Gastroesophageal sphincter (tissue), 4 donors: Measurements from ENCODE around the gene DHX34. TPM values are rescaled to one million over a fixed set of nuclear protein-coding genes. Genes with fewer than 3 reads are reported as not detected.
"Not testable (repeated sequence)": the region's sequence is repeated elsewhere in the genome, so short reads cannot be mapped to it uniquely, and the experiment has no call there.

Experiments
- ATAC-seq: fragments of 150-250 bp; one replicate; pipeline ENCODE4 v1.9.1; 2016; ENCODE audit warnings: mild to moderate bottlenecking, moderate library complexity
- H3K27ac ChIP-seq, 4 donors: fragments of 200-600 bp; sonication (generic) in 3 of 4; 1 replicate in 3 of 4; 2 replicates in 1 of 4; pipeline ENCODE4 v1.5.1; 2016 to 2019
- H3K27me3 ChIP-seq: fragments of 200-600 bp; sonication (generic); one replicate; pipeline ENCODE4 v1.5.1; 2019
- H3K36me3 ChIP-seq, 2 donors: fragments of 200-600 bp; sonication (generic); one replicate each; pipeline ENCODE4 v1.5.1; 2019; ENCODE audit warnings: control low read depth in 1 of 2
- H3K4me1 ChIP-seq, 3 donors: fragments of 200-600 bp; sonication (generic); 1 replicate in 2 of 3; 2 replicates in 1 of 3; pipeline ENCODE4 v1.5.1; 2016 to 2019; ENCODE audit warnings: control low read depth in 2 of 3
- H3K4me3 ChIP-seq, 2 donors: fragments of 200-600 bp; sonication (generic); one replicate each; pipeline ENCODE4 v1.5.1; 2019; ENCODE audit warnings: mild to moderate bottlenecking in 1 of 2, moderate library complexity in 1 of 2
- H3K9me3 ChIP-seq, 3 donors: fragments of 200-600 bp; sonication (generic); one replicate each; pipeline ENCODE4 v1.5.1; 2017 to 2019; ENCODE audit warnings: control low read depth in 2 of 3
- EP300 ChIP-seq: sonication (generic); formaldehyde crosslinking; IDR thresholded peaks from one replicate; pipeline ENCODE4 v1.6.1; 2017; ENCODE audit warnings: antibody characterized with exemption, mild to moderate bottlenecking
- POLR2A ChIP-seq, 2 donors: fragments of 450-650 bp; IDR thresholded peaks; one replicate each; pipeline ENCODE4 v1.6.1; 2017; ENCODE audit warnings: antibody characterized with exemption in 2 of 2, mild to moderate bottlenecking in 2 of 2, moderate library complexity in 1 of 2
- POLR2AphosphoS5 ChIP-seq: sonication (generic); formaldehyde crosslinking; IDR thresholded peaks from one replicate; pipeline ENCODE4 v1.6.1; 2017; ENCODE audit warnings: antibody characterized with exemption
- WGBS, 2 donors: methylation state at CpG; one replicate each; pipeline ENCODE4 v1.1.5; 2018; ENCODE audit warnings: low coverage in 1 of 2; 5-methylcytosine and 5-hydroxymethylcytosine counted together
- total RNA-seq, 4 donors: library from RNA; depleted of rRNA; stranded (reverse); fragments of >200 nt; gene quantifications; one replicate each; pipeline ENCODE4 v1.1.0, GENCODE V29; 2016
- TF ChIP-seq, protein P1 (sequence below), 4 experiments: fragments of 200-600 bp in 2 of 4; fragments of 450-650 bp in 2 of 4; sonication (generic) in 1 of 4; IDR thresholded peaks; one replicate each; pipeline ENCODE4 v1.5.1; 2017 to 2019; ENCODE audit warnings: antibody characterized with exemption in 4 of 4, mild to moderate bottlenecking in 2 of 4, moderate library complexity in 2 of 4

The DHX34 gene
- total RNA-seq, 4 donors from 2014 or later: 8.7 to 16.0 (median 12.3) TPM

DNA sequence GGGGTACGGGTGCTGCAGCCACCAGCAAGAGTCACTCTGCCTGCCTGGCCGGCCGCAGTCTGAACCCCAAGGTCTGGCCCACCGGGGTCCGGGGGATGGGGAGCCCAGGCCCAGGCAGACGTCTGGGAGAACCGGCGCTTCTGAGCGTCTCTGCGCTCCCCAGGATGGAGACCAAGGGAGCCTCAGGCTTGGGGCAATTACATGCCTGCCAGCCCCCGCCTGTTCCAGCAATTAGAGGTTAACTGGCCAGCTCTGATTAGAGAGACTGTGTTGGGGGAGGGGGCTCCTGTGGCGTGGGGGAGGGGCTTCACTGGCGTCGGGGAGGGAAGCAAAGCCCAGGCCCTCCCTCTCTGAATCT is 58.3 kb downstream of the DHX34 start:
- Histone ChIP-seq H3K4me1 (peaks cover 0 to 11% (median 0%) of the 10 kb centered on the region in 3 donors), H3K27ac (no peak overlapping the region), H3K4me3 (no peak overlapping the region), H3K9me3 (no peaks in the 10 kb centered on the region), H3K36me3 (peaks cover 0 to 10% of the 10 kb centered on the region in 2 donors), H3K27me3 (peaks cover 24% of the 10 kb centered on the region)
- TF ChIP-seq EP300 (no peak), POLR2A (IDR thresholded peaks at IDR 0.05) (no peak), POLR2AphosphoS5 (no peak)
- TF ChIP-seq, protein P1, sequence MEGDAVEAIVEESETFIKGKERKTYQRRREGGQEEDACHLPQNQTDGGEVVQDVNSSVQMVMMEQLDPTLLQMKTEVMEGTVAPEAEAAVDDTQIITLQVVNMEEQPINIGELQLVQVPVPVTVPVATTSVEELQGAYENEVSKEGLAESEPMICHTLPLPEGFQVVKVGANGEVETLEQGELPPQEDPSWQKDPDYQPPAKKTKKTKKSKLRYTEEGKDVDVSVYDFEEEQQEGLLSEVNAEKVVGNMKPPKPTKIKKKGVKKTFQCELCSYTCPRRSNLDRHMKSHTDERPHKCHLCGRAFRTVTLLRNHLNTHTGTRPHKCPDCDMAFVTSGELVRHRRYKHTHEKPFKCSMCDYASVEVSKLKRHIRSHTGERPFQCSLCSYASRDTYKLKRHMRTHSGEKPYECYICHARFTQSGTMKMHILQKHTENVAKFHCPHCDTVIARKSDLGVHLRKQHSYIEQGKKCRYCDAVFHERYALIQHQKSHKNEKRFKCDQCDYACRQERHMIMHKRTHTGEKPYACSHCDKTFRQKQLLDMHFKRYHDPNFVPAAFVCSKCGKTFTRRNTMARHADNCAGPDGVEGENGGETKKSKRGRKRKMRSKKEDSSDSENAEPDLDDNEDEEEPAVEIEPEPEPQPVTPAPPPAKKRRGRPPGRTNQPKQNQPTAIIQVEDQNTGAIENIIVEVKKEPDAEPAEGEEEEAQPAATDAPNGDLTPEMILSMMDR (IDR thresholded peaks at IDR 0.05): no peak
- no peak for ATAC-seq
- no CpG with 5 or more reads among the region's 14 CpGs for WGBS, 2 donors

DNA sequence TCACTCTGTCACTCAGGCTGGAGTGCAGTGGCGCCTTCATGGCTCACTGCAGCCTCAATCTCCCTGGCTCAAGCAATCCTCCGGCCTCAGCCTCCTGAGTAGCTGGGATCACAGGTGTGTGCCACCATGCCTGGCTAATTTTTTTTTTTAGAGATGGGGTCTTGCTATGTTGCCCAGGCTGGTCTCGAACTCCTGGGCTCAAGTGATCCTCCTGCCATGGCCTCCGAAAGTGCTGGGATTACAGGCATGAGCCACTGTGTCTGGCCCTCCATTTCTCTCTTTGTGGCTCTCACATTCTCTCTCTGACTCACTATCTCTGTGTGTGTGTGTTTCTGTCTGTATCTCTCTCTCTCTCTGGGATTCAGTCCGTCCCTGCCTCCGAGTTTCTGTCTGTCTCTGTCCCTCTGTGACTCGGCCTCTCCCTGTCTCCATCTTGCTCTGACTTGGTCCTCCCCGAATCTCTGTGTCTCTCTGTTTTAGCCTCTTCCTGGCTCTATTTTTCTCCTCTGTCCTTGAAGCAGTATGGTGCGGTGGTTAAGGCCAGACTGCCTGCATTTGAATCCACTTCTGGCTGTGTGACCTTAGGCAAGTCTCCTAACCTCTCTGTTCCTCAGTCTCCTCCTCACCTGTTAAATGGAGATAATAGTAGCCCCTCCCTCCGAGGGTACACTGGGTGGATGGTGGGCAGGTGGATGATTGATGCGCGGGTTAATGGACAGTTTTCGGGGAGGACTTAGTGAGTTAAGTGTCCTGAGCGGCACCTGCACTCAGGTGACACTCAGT is 59.2 kb downstream of the DHX34 start:
- ATAC-seq: no peak
- H3K36me3 ChIP-seq: peaks cover 0 to 14% of the 10 kb centered on the region in 2 donors
- TF ChIP-seq EP300 (no peak), POLR2A (IDR thresholded peaks at IDR 0.05) (no peak), POLR2AphosphoS5 (no peak)
- TF ChIP-seq, protein P1 (IDR thresholded peaks at IDR 0.05): no peak
- H3K27me3 ChIP-seq: peaks cover 22% of the 10 kb centered on the region
- peaks cover 0 to 11% (median 0%) of the 10 kb centered on the region in 3 donors for H3K4me1 ChIP-seq
- no peaks in the 10 kb centered on the region for H3K9me3 ChIP-seq
- 89 to 95% methylated on average over 4 of the region's 14 CpGs for WGBS, 2 donors
- no peak overlapping the region for H3K4me3 ChIP-seq
- no peak overlapping the region for H3K27ac ChIP-seq

DNA sequence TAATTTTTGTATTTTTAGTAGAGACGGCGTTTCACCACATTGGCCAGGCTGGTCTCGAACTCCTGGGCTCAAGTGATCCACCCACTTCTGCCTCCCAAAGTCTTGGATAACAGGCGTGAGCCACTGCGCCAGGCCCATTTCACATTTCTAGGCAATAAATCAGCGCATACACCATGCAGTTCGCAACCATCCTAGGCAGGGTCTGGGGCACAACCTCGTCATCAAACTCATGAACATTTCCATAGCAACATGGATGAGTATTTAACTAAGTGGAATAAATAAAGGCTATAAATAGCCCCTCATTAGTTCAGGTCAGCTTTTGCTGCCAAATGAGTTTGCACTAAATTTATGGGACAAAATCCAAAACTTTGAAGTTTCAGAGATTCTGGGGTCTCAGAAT is 62.0 kb downstream of the DHX34 start:
- WGBS, 2 donors: 50 to 64% methylated on average over 1 to 7 of the region's 8 CpGs

DNA sequence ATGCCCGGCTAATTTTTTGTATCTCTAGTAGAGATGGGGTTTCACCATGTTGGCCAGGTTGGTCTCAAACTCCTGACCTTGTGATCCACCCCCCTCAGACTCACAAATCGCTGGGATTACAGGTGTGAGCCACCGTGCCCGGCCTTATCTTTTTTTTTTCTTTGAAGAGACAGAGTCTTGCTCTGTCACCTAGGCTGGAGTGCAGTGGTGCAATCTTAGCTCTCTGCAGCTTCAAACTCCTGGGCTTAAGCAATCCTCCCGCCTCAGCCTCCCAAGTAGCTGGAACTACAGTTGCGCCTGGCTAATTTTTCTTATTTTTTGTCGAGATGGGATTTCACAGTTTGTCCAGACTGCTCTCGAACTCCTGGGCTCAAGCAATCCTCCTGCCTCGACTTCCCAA is 62.6 kb downstream of the DHX34 start:
- peaks cover 0 to 13% (median 0%) of the 10 kb centered on the region in 3 donors for H3K4me1 ChIP-seq
- H3K27ac ChIP-seq: peak overlapping the region in 1 of 4 donors; percentile 43
- ATAC-seq, H3K4me3 ChIP-seq, H3K9me3 ChIP-seq: not testable (repeated sequence)
- WGBS, 2 donors: 68 to 89% methylated on average over 5 to 9 of the region's 9 CpGs
- H3K27me3 ChIP-seq: peaks cover 23% of the 10 kb centered on the region
- H3K36me3 ChIP-seq: peaks cover 0 to 18% of the 10 kb centered on the region in 2 donors

More for the DNA sequence above, 62.0 kb downstream of the DHX34 start:
- H3K27me3 ChIP-seq: peaks cover 23% of the 10 kb centered on the region
- no peaks in the 10 kb centered on the region for H3K9me3 ChIP-seq
- H3K4me3 ChIP-seq: no peak overlapping the region
- peaks cover 0 to 22% of the 10 kb centered on the region in 2 donors for H3K36me3 ChIP-seq
- peaks cover 0 to 11% (median 0%) of the 10 kb centered on the region in 3 donors for H3K4me1 ChIP-seq
- H3K27ac ChIP-seq: peak overlapping the region in 1 of 4 donors; percentile 43
- ATAC-seq: no peak
- TF ChIP-seq EP300: no peak
- no peak for TF ChIP-seq POLR2AphosphoS5
- TF ChIP-seq, protein P1 (IDR thresholded peaks at IDR 0.05): no peak
- TF ChIP-seq POLR2A (IDR thresholded peaks at IDR 0.05): no peak

DNA sequence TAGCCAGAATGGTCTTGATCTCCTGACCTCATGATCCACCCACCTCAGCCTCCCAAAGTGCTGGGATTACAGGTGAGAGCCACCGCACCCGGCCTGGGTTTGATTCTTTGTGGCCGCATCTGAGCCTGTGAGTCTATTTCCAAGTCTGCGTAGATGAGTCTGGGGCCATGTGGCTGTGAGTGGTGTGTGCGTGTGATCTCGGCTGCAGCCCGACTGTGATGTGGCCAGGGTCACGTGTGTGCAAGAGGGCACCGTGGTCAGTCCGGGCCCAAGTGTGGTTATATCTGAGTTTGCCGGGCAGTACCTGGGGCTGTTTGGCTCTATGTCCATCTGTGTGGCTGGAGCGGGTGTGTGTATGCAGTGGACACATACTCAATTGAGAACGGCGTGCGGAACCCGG is 64.8 kb downstream of the DHX34 start:
- Histone ChIP-seq H3K4me1 (peaks cover 0 to 36% (median 4%) of the 10 kb centered on the region in 3 donors), H3K27ac (no peak overlapping the region), H3K27me3 (peaks cover 31% of the 10 kb centered on the region), H3K9me3 (no peaks in the 10 kb centered on the region), H3K4me3 (no peak overlapping the region), H3K36me3 (peaks cover 0 to 18% of the 10 kb centered on the region in 2 donors)
- TF ChIP-seq POLR2A (IDR thresholded peaks at IDR 0.05) (no peak), POLR2AphosphoS5 (no peak)
- ATAC-seq: no peak
- WGBS, 2 donors: 90% methylated on average over 5 of the region's 16 CpGs; no CpG with 5 or more reads in 1 of the 2 donors

DNA sequence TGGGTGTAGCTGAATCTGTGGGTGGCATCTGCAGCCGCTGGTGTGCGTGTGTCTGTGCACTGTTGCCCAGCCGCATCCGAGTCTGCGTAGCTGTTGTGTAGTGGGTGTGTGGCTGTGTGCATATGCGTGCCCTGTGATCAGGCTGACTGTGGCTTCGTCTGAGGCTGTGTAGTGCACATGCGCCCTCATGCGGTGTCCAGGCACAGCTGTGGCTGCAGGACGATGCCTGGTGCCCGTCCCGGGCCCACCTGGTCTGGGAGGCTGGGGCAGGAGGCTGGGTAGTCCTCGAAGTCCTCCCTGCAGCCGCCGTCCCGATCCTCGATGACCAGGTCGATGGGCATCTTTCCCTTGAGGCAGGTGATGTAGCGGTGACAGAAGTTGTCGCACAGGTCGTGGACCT is 65.4 kb downstream of the DHX34 start:
- ATAC-seq: no peak
- Histone ChIP-seq H3K4me3 (no peak overlapping the region), H3K9me3 (no peaks in the 10 kb centered on the region), H3K4me1 (peaks cover 0 to 40% (median 4%) of the 10 kb centered on the region in 3 donors), H3K36me3 (peaks cover 0 to 18% of the 10 kb centered on the region in 2 donors), H3K27me3 (peaks cover 36% of the 10 kb centered on the region), H3K27ac (no peak overlapping the region)
- TF ChIP-seq, protein P1 (IDR thresholded peaks at IDR 0.05): no peak
- no peak for TF ChIP-seq POLR2A (IDR thresholded peaks at IDR 0.05)
- WGBS, 2 donors: 48% methylated on average over 4 of the region's 21 CpGs; no CpG with 5 or more reads in 1 of the 2 donors
